Retina (tissue), 1 donor: Measurements from ENCODE around the gene MRC1.

Source experiments
- DNase-seq: peaks from one replicate; pipeline ENCODE4 v3.0.0-alpha.2; 2016

Gene MRC1

DNA sequence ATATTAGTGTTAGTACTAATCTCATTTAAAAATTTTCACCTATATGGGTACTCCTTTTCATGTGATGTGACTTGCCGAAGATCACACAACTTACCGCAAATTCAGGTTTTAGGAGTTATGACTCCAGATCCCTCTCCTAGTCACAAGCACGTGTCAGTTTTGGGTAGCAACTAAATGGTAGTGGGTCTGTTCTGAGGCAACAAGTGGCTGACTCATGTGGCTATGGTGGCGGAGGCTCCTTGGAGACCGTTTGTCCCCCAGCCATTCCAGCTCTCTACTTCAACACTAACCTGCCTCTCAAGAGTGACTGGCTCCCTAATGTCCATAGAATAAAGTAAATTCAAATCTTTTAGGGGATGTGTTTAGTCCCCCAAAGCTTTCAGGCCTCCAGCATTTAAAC lies 39.5 kb downstream of the MRC1 start:
- no peak for DNase-seq

DNA sequence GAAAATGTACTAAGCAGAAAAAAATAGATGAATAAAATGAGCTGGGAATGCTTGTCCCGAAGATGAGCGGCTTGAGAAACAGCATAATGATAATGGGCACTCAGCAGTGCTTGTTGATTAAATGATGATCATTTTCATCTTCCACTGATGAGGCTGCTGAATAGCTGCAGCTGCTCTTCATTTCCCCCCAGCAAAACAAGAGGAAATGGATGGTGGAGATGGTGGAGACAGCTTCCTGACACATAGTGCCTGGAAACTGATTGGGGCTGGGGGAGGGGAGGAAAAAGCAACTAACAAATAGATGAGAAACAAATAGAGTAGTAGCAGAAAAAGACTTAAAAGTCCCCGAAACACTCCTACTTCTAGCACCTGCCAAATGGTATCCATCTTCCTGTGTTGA lies 41.4 kb downstream of the MRC1 start:
- DNase-seq: no peak

DNA sequence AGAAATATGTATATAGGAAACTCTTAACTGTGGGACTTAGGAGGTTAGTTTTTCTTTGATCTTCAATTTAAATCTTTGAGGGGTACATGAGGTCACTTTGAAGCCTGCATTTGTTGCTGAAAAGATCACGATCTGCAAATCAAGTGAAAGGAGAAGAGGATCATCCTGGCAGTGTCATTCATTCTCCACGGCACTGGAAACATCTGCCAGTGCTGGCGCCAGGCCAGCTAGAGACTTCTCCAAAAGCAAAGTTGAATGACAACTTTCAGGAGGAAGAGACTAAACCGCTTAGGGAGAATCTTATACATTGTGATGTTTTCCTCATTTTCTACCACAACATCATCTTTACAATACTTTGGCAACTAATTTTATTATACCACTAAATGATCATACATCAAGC lies 42.5 kb downstream of the MRC1 start:
- DNase-seq: no peak

DNA sequence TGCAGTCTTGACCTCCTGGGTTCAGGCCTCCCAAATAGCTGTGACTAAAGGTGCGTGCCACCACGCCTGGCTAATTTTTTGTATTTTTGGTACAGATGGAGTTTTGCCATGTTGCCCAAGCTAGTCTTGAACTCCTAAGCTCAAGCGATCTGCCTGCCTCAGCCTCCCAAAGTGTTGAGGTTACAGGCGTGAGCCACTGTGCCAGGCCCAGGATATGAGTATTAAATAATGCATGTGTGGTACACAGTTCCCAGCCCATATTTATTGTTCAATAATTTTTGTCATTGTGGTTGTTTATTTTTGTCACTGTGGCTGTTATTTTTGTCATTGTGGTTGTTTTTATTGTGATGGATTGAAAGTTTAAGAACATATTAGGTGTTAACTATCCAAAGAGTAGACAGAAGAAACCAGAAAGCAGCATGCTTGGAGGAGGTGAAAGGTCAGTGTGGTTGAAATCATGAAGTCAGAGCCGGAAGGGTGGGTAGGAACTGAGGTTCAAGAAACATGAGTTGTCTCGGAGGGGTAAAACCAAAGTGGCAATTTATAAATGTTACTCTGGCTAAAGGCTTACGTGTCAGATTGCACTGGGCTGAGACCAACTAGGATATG lies 45.0 kb downstream of the MRC1 start:
- DNase-seq: no peak

DNA sequence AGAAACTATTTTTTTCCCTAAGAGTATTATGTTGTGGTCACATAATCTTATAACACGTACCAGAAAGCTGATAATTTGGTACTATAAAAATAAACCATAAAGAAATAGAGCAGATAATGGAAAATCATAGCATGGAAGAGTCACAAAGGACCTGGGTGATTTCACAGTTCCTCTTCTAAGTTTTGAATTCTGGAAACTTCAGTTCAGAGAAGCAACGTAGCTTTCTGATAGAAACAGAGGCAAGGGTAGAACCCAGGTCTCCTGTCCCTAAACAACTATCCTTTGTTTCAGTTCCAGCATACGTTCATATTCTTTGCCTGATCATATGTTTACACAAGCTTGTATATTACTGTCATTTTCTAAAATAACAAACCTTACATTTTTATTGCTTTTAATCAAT lies 47.9 kb downstream of the MRC1 start:
- DNase-seq: no peak

DNA sequence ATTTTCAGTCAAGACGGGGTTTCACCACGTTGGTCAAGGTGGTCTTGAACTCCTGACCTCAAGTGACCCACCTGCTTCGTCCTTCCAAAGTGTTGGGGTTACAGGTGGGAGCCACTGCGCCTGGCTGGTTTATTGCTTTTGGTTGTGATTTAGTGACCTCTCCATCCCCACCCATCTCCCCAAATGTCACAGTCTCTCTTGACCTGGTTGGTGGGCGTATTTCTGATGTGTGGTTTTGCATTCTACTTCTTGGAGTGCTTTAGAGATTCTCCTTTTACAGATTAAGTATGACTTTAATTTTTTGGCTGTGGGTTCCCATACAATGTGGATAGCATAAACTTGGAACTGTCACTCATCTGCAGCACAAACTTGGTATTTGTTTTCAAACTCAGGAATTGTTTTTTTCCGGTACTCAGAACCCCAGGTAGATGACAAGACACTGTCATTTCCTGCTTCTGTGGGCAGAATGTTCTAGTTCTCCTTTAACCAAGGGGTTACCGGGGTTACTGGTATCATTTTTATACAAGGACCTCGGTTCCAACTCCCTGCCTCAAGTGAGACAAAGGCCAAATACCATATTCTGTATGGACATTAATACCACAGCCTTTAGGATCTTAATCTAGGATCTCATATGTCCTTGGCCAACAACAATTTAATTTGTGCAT lies 50.5 kb downstream of the MRC1 start:
- DNase-seq: no peak

DNA sequence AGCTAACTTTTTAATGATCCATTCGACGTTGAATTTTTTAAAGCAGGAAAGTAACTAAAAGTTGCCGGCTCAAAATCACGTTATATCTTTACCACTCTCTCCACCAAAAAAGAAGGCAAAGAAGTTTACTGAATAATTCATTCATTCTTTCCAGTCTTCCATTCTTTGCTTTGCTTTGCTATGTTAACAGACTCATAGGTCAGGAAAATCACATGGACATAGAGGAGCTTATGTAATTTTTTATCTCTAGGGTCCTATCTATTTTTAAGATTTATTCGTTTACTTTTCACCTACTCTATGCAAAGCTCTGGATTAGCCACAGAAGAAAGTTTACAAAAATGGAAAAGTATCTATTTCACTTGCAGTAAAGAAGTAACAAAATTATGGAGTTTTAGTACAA lies 52.6 kb downstream of the MRC1 start:
- DNase-seq: no peak

GRCh38 chr10:17865351-17865750 lies 56.2 kb downstream of the MRC1 start:
- DNase-seq: no peak

GRCh38 chr10:17866346-17866745 lies 57.2 kb downstream of the MRC1 start:
- DNase-seq: no peak

GRCh38 chr10:17867056-17867455 lies 57.9 kb downstream of the MRC1 start:
- DNase-seq: no peak

DNA sequence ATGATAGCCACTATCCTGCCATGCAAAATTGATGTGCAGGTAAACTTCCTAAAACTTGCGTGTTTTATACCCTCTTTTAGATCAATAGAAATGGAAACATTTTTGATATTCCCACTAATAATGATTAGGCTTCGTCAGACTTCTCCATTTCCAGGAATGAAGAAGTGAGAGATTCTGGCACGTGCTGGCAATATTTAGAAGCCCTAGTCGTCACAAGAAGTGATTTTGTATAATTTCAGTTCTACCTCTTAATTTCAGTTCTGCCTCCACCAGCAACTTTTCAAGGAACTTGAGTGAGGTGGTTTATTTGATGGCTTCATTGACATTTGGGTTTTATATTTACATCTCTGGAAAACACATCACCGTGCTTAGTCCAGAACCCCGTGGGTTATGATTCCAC lies 61.9 kb downstream of the MRC1 start:
- no peak for DNase-seq

GRCh38 chr10:17872191-17873091 lies 63.3 kb downstream of the MRC1 start:
- DNase-seq: no peak

- DNase-seq: no peak
Measured at GRCh38 chr10:17873946-17874345, 64.8 kb downstream of the MRC1 start.

DNA sequence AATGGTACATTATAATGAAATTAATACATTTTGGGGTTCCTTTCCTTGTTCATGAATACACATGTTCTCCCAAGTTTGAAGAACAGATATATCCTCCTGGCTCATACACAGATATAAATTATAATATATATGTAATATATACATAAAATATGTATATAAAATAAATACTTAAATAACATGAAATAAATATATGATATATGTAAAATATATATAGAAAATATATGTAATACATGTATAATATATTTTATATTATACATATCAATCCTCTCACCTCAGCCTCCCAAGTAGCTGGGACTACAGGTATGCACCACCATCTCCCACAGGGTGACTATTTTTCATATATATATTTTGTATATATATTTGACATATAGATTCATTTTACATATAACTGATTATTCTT lies 68.0 kb downstream of the MRC1 start:
- no peak for DNase-seq

DNA sequence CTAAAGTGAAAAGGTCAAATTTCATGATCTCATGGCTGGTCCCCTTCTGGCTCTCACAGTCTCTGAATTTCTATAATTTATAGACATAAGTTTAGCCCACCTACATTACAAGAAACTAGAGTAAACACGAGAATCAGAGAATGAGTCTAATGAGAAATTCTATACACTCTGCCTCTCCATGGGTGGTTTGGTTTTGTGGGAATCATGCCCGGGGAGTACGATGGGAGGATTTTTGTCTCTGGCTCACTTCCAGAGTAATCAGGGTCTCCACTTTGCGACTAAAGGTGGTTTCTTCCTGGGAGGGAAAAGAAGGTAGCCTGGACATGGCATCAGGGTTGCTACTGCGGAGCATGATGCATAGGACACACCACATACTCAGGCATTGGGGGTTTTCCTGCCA lies 69.7 kb downstream of the MRC1 start:
- no peak for DNase-seq

DNA sequence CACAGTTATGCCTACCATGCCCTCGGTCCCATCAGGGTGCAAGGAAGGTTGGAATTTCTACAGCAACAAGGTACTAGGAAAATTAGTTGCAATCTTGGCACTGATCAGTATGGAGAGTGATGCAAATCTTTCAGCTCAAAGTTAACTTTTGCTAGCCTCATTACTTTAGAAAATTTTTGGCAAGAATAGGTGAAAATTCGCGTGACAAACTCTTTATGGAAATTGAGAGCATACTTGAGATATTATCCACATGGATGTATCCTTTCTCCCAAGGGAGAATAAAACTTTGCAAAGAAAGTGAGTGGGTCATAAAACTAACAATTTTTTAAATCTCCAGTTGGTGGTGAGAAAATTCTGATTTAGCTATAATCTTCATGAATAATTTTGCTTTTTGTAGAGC lies 71.5 kb downstream of the MRC1 start:
- no peak for DNase-seq

- no peak for DNase-seq
Measured at GRCh38 chr10:17882557-17882956, 73.4 kb downstream of the MRC1 start.

DNA sequence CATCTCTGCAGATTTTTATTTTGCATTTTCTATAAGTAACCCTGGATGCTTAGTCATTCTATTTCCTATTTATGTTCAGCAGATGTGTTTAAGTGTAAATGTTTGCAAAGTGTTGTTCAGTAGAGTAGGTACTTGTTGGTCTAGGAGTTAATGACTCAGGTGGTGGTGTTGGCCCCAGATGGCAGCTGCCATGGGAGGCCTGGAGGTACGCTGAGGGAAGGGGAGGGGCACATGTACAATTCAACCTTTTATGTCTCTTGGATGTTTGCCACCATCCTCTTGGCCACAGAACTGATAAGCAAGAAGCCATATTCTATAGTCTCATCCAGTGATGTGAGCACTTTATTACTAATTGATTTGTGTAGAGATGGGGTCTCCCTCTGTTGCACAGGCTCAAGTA lies 74.5 kb downstream of the MRC1 start:
- DNase-seq: no peak

DNA sequence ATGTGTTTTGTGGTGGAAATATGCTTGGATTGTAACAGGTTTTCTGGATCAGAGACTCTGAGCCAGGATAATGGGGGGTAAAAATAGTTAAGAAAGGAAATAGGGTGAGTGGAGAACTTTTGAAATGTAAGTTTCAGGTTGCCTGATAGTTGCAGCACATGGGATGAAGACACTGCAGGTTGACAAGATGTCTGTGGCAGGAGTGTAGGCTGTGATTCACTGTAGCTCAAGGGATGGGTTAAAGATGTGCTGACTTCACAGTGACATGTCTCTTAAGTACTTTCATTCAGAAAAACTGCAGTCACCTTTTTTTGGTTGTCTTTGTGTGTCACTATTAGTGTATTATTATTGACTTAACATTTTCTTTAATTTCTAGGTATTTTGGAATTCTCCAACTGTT lies 79.0 kb downstream of the MRC1 start:
- no peak for DNase-seq

- DNase-seq: no peak
Measured at GRCh38 chr10:17891435-17891834, 82.3 kb downstream of the MRC1 start.

DNA sequence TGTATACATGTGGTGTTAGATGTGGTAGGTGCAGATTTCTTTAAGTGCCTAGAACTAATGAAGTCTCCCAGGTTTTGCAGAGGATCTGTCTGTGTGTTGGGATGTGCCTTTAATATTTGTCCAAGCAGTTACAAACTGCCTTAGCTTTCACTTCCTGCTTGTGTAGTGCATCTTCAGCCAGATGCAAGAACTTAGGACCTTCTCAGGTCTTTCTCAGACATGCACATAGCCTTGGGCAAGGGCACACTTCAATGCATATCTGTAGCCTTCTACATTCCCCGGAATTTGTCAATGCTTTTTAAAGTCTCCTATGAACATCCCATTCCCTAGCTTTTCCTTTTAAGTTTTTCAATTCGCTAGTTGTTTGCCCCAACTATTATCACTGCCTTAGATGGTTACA lies 95.4 kb downstream of the MRC1 start:
- no peak for DNase-seq

DNA sequence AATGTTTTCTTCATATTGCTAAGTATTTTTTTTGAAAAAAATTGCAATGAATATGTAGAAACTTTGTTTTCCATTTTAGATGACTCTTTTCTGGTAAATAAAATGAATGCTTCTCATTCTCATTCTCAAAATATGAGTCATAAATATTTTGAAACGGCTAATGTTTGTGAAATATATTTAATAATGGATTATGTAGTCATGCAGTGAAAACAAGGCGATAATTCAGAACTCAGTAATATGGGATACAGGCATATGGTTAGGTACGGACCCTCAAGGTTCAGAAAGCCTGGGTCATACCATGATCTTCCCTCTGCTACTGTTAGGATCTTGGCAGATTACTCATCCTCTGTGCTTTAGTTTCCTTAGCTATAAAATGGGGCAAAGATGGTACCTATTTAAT lies 96.3 kb downstream of the MRC1 start:
- no peak for DNase-seq

DNA sequence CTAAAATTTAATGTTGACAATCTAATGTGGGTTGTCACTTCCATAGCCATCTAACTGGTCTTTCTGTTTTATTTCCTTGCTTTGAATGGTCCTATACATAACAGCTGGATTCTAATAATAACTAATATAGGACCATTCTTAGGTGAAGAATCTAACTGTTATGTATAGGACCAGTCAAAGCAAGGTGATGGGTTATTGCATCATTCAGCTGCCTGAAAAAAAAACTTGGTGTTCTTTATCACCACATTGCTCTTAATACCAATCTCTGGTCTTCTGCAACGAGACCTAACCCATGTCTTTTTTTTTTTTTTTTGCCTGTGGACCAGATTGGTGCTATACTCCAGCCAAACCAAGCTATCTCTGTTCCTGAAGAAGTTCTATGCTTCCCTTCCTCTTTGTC lies 96.9 kb downstream of the MRC1 start:
- DNase-seq: no peak

GRCh38 chr10:17907641-17908040 lies 98.5 kb downstream of the MRC1 start:
- DNase-seq: peak; percentile 66
